Vagina (tissue), 2 donors: ENCODE data around the gene TRIM24.

ENCODE experiments used
- POLR2AphosphoS5 ChIP-seq, 2 donors: sonication (generic); formaldehyde crosslinking; IDR thresholded peaks; one replicate each; pipeline ENCODE4 v1.9.0; 2017; ENCODE audit warnings: antibody characterized with exemption in 2 of 2, mild to moderate bottlenecking in 2 of 2, low read depth in 1 of 2; ENCODE audit not compliant: insufficient read depth in 1 of 2
- TF ChIP-seq, protein P1 (sequence below), 3 experiments: fragments of 450-650 bp in 2 of 3; fragments of 200-600 bp in 1 of 3; sonication (generic) in 1 of 3; IDR thresholded peaks; one replicate each; pipeline ENCODE4 v1.5.1; 2017 to 2019; ENCODE audit warnings: antibody characterized with exemption in 3 of 3, mild to moderate bottlenecking in 2 of 3, moderate library complexity in 2 of 3

DNA sequence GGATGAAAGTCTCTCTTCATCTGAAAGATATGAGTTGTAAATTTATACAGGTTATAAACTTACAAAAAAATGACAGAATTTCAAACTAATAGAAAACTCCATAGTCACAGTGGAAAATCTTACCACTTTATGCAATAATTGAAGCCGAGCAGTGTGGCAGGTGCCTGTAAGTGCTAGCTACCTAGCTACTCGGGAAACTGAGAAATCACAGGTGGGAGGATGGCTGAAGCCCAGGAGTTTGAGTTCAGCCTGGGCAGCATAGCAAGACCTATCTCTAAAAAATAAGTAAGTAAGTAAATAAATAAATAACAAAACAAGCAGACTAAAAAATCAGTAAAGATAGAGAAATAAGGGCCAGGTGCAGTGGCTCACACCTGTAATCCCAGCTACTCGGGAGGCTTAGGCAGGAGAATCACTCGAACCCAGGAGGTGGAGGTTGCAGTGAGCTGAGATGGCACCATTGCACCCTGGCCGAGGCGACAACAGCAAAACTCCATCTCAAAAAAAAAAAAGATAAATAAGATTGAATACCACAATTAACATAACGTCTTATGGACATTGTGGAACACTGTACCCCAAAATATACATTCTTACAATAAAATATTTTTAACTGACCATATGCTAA, 61.9 kb downstream of the TRIM24 start:
- TF ChIP-seq, protein P1, sequence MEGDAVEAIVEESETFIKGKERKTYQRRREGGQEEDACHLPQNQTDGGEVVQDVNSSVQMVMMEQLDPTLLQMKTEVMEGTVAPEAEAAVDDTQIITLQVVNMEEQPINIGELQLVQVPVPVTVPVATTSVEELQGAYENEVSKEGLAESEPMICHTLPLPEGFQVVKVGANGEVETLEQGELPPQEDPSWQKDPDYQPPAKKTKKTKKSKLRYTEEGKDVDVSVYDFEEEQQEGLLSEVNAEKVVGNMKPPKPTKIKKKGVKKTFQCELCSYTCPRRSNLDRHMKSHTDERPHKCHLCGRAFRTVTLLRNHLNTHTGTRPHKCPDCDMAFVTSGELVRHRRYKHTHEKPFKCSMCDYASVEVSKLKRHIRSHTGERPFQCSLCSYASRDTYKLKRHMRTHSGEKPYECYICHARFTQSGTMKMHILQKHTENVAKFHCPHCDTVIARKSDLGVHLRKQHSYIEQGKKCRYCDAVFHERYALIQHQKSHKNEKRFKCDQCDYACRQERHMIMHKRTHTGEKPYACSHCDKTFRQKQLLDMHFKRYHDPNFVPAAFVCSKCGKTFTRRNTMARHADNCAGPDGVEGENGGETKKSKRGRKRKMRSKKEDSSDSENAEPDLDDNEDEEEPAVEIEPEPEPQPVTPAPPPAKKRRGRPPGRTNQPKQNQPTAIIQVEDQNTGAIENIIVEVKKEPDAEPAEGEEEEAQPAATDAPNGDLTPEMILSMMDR (IDR thresholded peaks at IDR 0.05): no peak
- no peak for TF ChIP-seq POLR2AphosphoS5 (IDR thresholded peaks at IDR 0.05; ENCODE audit: insufficient read depth in 1 of 2, low read depth in 1 of 2)
